Activated CD8-positive, alpha-beta memory T cell treated with anti-CD3 and anti-CD28 coated beads, Interleukin-2, amount 50 U/mL, for 24 hours (primary cell): ENCODE data around the gene SLC35D3.
"Not testable (repeated sequence)": the region's sequence is repeated elsewhere in the genome, so short reads cannot be mapped to it uniquely, and the experiment has no call there.

Source experiments
- DNase-seq: peaks from one replicate; pipeline ENCODE4 v3.0.0-alpha.2; 2020; ENCODE audit errors: extremely low read depth

SLC35D3 gene

DNA sequence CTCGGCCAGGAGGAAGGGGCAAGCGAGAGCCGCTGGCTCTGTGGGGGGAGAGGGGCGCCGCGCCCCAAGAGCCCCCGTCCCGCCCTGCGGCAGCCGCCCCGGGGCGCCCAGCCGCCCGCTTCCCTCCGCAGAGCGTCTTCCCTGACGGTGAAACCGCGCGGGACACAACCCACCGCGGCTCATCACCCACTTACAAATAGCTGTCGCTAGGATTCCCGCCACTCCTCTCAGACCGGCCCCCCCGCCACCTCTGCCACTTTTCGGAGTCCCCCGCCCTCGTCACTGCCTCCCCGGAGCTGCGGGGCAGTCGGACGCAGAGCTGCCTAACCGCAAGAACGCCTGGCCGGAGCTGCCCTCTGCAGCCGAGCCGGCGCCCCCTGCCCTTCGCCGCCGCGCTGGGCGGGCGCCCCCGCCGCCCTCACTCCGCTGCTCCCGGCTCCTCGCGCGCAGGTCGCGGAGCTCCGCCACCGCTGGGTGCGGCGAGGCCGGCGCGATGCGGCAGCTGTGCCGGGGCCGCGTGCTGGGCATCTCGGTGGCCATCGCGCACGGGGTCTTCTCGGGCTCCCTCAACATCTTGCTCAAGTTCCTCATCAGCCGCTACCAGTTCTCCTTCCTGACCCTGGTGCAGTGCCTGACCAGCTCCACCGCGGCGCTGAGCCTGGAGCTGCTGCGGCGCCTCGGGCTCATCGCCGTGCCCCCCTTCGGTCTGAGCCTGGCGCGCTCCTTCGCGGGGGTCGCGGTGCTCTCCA lies at the start of gene SLC35D3:
Gene SLC35D3 (plus strand): TSS at position 366 of the 749 bp plus-strand sequence. CDS start 128 bp downstream, at position 494.
- DNase-seq: no peak

GRCh38 chr6:136873748-136874147 lies 48.4 kb upstream of the SLC35D3 start:
- no peak for DNase-seq

DNA sequence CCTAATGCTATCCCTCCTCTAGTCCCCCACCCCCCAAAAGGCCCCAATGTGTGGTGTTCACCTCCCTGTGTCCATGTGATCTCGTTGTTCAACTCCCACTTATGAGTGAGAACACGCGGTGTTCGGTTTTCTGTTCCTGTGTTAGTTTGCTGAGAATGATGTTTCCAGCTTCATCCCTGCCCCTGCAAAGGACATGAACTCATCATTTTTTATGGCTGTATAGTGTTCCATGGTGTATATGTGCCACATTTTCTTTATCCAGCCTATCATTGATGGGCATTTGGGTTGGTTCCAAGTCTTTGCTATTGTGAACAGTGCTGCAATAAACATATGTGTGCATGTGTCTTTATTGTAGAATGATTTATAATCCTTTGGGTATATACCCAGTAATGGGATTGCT lies 45.6 kb upstream of the SLC35D3 start:
- DNase-seq: not testable (repeated sequence)

- DNase-seq: no peak
These were observed 41.2 kb upstream of the SLC35D3 start for GRCh38 chr6:136880748-136881460.

DNA sequence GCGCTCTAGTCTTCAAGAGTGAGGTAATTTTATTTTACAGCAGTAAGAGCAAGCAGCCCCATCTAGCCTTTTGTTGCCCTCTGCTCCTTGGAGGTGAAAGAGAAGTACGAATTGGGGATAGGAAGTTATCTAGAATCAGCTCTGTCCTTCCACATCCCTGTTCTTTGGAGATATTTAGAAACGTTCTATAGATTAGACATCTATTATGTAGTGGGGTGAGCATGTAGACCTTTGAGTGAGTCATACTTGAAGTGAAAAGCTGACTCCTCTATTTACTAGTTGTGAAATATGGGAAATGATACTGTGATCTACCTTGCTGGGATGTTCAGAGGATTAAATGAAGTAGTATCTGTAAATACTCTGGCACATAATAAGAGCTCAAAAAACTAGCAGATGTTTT lies 36.0 kb upstream of the SLC35D3 start:
- no peak for DNase-seq

DNA sequence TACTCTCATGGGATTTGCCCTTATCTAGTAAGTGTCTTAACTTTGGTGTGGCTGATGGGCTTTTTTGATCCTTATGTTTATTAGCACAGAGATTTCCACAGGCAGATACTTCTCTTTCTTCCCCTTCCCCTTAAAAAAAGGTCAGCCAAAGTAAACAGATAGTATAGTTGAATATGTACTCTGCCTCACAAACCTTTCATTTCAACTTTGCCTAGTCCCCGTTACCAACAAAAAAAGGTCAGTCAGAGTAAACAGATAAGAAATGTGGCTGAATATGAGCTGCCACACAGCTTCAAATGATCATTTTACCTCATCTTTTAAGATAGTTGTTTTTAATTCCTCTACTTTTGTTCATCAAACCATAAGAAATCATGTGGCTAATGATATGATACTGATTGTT lies 34.1 kb upstream of the SLC35D3 start:
- no peak for DNase-seq

- no peak for DNase-seq
These were observed 32.6 kb upstream of the SLC35D3 start for GRCh38 chr6:136889271-136890193.

DNA sequence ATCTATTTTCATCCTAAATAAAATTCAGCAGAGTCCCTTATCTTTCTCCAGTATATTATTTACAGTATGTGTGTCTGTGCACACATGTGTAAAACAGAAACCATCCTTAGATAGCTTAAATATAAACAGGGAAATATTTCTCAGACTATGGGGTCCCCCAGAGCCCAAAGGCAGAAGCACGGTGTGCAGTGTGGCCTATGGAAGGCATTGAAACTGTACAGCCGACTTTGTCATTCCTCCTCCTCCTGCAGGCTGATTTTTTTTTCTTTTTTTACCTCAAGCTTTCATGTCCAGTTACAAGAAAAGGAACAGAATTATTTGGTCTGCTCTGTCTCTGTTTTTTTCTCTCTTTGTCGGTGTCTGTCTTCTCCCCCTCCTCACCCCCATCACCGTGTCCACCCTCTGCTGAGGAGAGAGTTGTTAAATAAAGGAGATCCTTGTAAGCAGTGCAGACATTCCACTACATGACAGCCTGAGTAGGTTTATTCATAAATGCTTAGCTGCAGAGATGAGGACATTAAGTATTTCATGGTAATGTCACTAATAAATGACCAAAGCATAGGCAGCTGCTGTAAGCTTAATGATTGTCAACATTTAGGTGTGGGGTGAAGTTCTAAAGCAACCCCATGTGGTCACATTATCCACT lies 31.8 kb upstream of the SLC35D3 start:
- no peak for DNase-seq

- DNase-seq: no peak
These were observed 31.1 kb upstream of the SLC35D3 start for GRCh38 chr6:136890986-136891385.

GRCh38 chr6:136893187-136893586 lies 28.9 kb upstream of the SLC35D3 start:
- DNase-seq: no peak

- DNase-seq: no peak
These were observed 26.2 kb upstream of the SLC35D3 start for GRCh38 chr6:136895901-136896300.

- DNase-seq: no peak
These were observed 25.0 kb upstream of the SLC35D3 start for GRCh38 chr6:136897071-136897470.

DNA sequence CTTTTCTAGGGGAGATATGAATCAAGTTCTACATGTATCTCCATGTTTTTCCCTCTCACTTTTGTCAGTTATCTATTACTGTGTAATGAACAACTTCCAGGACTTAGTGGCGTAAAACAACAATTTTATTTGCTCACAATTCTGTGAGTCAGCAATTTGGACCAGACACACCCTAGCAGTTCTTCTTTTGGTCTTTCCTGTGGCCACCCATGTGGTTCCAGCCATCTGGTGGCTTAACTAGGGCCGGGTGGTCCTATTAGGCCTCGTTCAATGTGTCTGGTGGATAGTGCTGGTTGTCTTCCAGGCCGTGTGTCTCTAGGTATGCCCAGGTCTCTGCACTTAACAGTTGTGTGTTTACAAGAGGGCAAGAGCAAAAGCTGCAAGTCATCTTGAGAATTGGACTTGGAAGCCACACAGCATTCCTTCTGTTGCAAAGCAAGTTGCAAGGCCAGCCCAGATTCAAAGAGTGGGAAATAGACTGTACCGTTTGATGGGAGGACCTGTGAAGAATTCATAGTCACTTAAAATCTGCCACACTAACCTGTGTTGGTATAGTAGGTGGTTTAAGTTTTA lies 20.8 kb upstream of the SLC35D3 start:
- no peak for DNase-seq

- DNase-seq: not testable (repeated sequence)
These were observed 17.6 kb upstream of the SLC35D3 start for GRCh38 chr6:136904477-136904876.

GRCh38 chr6:136914947-136915346 lies 7.2 kb upstream of the SLC35D3 start:
- no peak for DNase-seq

DNA sequence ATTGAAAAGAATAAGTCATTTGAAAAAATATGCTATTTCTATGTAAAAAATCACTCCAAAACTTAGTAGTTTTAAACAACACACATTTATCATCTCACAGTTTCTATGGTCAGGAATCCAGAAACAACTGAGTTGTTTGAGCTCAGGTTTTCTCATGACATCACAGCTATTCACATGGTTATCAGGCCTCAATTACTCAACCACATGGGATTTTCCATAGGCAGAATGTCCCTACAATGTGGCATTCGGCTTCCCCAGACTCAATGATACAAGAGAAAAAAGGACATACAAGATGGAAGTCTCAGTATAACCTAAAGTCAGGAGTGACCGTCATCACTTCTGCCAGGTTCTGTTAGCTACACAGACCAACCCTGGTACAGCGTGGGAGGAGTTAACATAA lies 3.4 kb upstream of the SLC35D3 start:
- no peak for DNase-seq

DNA sequence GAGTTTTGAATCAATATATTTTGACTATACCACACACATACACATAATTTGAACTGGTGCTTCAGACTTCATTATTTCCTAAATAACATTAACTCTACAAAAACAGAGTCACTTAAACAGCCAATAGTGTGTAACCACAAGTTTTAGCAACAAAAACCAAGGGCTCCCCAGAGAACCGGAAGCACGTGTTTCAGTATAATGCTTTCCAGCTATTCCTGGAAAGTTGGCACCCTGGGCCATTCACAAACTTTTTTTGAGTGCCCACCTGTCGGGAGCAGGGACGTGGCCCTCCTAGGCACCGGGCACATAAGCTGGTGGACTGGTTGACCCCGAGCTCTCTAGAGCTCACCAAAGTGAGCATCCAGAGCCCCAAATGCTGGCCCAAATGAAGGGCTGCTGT lies 1.9 kb upstream of the SLC35D3 start:
- no peak for DNase-seq

DNA sequence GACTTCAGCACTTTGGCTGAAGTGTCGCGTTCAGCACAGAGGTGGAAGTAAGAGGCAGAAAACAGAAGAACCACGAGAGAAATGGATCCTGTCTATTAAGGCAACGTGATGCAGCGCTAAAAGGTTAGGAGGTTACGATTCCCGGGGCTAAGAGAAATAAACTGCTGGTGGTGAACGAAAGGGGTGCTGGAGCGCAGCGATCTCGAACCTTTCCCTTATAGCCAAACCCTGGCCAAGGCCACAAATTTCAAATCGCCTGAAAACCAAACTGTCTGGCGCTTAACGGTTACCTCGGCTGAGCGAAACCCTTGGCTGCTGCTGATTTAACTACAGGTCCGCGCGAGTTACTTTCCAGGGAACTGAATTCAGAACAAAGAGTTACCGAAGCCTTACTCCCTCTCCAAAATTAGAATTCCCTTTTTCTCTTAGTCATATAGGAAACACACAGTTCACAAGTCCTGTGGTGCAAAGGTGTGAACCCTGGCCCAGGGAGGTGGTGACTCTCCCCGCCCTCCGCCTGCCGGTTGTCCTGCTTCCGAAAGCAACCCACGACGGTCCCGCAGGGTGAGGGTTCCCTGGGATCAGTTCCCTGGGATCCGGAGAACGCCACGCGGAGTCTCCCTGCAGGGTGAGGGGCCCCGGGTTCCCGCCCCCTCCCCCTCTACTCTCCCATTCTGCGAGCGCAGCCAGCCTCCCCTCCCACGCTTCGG lies 1.3 kb upstream of the SLC35D3 start:
- DNase-seq: no peak

- DNase-seq: no peak
These were observed 643 bp upstream of the SLC35D3 start for GRCh38 chr6:136921381-136921935.

DNA sequence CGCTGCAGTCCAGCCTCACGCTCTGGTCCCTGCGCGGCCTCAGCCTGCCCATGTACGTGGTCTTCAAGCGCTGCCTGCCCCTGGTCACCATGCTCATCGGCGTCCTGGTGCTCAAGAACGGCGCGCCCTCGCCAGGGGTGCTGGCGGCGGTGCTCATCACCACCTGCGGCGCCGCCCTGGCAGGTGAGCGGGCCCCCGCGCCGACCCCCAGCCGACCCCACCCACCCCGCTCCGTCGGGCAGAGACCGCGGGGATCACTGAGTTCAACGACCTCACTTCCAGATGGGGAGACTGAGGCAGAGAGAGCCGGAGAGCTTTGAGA lies 545 bp downstream of the SLC35D3 start:
- DNase-seq: no peak
